Hepatocyte (in vitro differentiated cells): Measurements from ENCODE around the gene GALNT13. TPM values are rescaled to one million over a fixed set of nuclear protein-coding genes. Genes with fewer than 3 reads are reported as not detected.

Experiments used
- DNase-seq: peaks from one replicate; pipeline ENCODE4 v3.0.0-alpha.2; 2016; ENCODE audit warnings: low spot score
- H2AFZ ChIP-seq: fragments of 200-600 bp; sonication (generic); 2 replicates; pipeline ENCODE4 v1.6.0; 2016; ENCODE audit warnings: antibody characterized with exemption, mild to moderate bottlenecking
- H3K27ac ChIP-seq: fragments of 200-600 bp; sonication (generic); 2 replicates; pipeline ENCODE4 v1.5.1; 2016; ENCODE audit warnings: mild to moderate bottlenecking
- H3K27me3 ChIP-seq: fragments of 200-600 bp; sonication (generic); 2 replicates; pipeline ENCODE4 v1.6.1; 2016
- H3K36me3 ChIP-seq: fragments of 200-600 bp; sonication (generic); replicated peaks from 2 replicates; pipeline ENCODE4 v1.5.1; 2016; ENCODE audit warnings: low read depth; ENCODE audit not compliant: insufficient read depth
- H3K4me1 ChIP-seq: fragments of 200-600 bp; sonication (generic); 2 replicates; pipeline ENCODE4 v1.5.1; 2016; ENCODE audit warnings: mild to moderate bottlenecking, moderate library complexity; ENCODE audit not compliant: insufficient read depth
- H3K4me2 ChIP-seq: fragments of 200-600 bp; sonication (generic); 2 replicates; pipeline ENCODE4 v1.6.0; 2016
- H3K4me3 ChIP-seq: fragments of 200-600 bp; sonication (generic); 2 replicates; pipeline ENCODE4 v1.5.1; 2016; ENCODE audit warnings: mild to moderate bottlenecking
- H3K79me2 ChIP-seq: fragments of 200-600 bp; sonication (generic); 2 replicates; pipeline ENCODE4 v1.6.0; 2017; ENCODE audit warnings: mild to moderate bottlenecking
- H3K9me2 ChIP-seq: fragments of 200-600 bp; sonication (generic); replicated peaks from 2 replicates; pipeline ENCODE4 v1.6.0; 2017; ENCODE audit warnings: mild to moderate bottlenecking; ENCODE audit not compliant: insufficient read depth
- H3K9me3 ChIP-seq: fragments of 200-600 bp; sonication (generic); 2 replicates; pipeline ENCODE4 v1.5.1; 2016; ENCODE audit warnings: low read depth, mild to moderate bottlenecking
- H4K20me1 ChIP-seq: fragments of 200-600 bp; sonication (generic); 2 replicates; pipeline ENCODE4 v1.6.0; 2016; ENCODE audit warnings: mild to moderate bottlenecking; ENCODE audit not compliant: insufficient read depth, poor library complexity, severe bottlenecking
- CTCF ChIP-seq: fragments of 200-600 bp; sonication (generic); IDR thresholded peaks from 2 replicates; pipeline ENCODE4 v1.5.1; 2016; ENCODE audit warnings: antibody characterized with exemption, mild to moderate bottlenecking; ENCODE audit not compliant: poor library complexity
- EZH2 ChIP-seq: fragments of 200-600 bp; sonication (generic); IDR thresholded peaks from 2 replicates; pipeline ENCODE4 v1.6.1; 2016; ENCODE audit warnings: antibody characterized with exemption, mild to moderate bottlenecking, borderline replicate concordance
- EZH2phosphoT487 ChIP-seq: fragments of 200-600 bp; sonication (generic); IDR thresholded peaks from one replicate; pipeline ENCODE4 v1.6.1; 2018; ENCODE audit warnings: antibody characterized with exemption, mild to moderate bottlenecking, low read depth, moderate library complexity; ENCODE audit not compliant: unreplicated experiment, severe bottlenecking
- WGBS: methylation state at CpG from one replicate; pipeline ENCODE4 v1.1.6; 2016; ENCODE audit warnings: low lambda C conversion rate; ENCODE audit errors: missing lambda C conversion rate; 5-methylcytosine and 5-hydroxymethylcytosine counted together
- polyA plus RNA-seq: library from polyadenylated mRNA; unstranded; fragments of >200 nt; fragmentation: Nextera tagmentation; extraction: Ambion mirVana; gene quantifications from 2 replicates; pipeline ENCODE4 v1.2.1, GENCODE V29; 2016
- total RNA-seq: library from RNA; depleted of rRNA; stranded (reverse); fragments of >200 nt; gene quantifications from 2 replicates; pipeline ENCODE4 v1.2.3, GENCODE V29; 2014

Gene GALNT13
- total RNA-seq (21.0 and 53.5 TPM in 2 replicates), polyA plus RNA-seq (21.2 and 25.6 TPM in 2 replicates)

- H3K27ac ChIP-seq = no peak within 1 kb of the TSS
- H4K20me1 ChIP-seq = no peaks in the 10 kb centered on the region
- H3K36me3 ChIP-seq = no peaks in the 10 kb centered on the region
- H3K9me3 ChIP-seq = no peaks in the 10 kb centered on the region
- DNase-seq = peak; percentile 89
- H3K4me2 ChIP-seq = peak within 1 kb of the TSS; percentile 95
- H3K4me3 ChIP-seq = peak within 1 kb of the TSS; percentile 62
- H2AFZ ChIP-seq = peak within 1 kb of the TSS; percentile 83
- under 1% methylated on average over 68 of the region's 93 CpGs for WGBS
- no peaks in the 10 kb centered on the region for H3K4me1 ChIP-seq
- peaks cover 21% of the 10 kb centered on the region for H3K27me3 ChIP-seq
- H3K9me2 ChIP-seq = no peaks in the 10 kb centered on the region
- H3K79me2 ChIP-seq = peaks cover 7% of the 10 kb centered on the region
- TF ChIP-seq EZH2 = no peak
- TF ChIP-seq CTCF = peak; percentile 26
These were observed at the start of gene GALNT13 for GRCh38 chr2:153871231-153872221. Gene GALNT13, plus strand, starts transcription at chr2:153871922.

GRCh38 chr2:153823880-153824279 lies 47.8 kb upstream of the GALNT13 start:
- Histone ChIP-seq H3K27ac (no peak overlapping the region), H3K9me3 (no peaks in the 10 kb centered on the region), H3K4me1 (no peaks in the 10 kb centered on the region), H3K36me3 (no peaks in the 10 kb centered on the region), H4K20me1 (no peaks in the 10 kb centered on the region), H2AFZ (no peak overlapping the region), H3K4me2 (no peak overlapping the region), H3K79me2 (no peaks in the 10 kb centered on the region), H3K9me2 (no peaks in the 10 kb centered on the region), H3K27me3 (no peaks in the 10 kb centered on the region), H3K4me3 (no peak overlapping the region)
- WGBS = 51% methylated on average over 1 of the region's 1 CpG
- no peak for TF ChIP-seq CTCF
- TF ChIP-seq EZH2 = no peak
- TF ChIP-seq EZH2phosphoT487 = no peak
- DNase-seq = no peak

- no peak overlapping the region for H3K4me3 ChIP-seq
- H3K27ac ChIP-seq = no peak overlapping the region
- H3K27me3 ChIP-seq = no peaks in the 10 kb centered on the region
- no peaks in the 10 kb centered on the region for H3K9me2 ChIP-seq
- no peak for TF ChIP-seq EZH2phosphoT487
- TF ChIP-seq EZH2 = no peak
- TF ChIP-seq CTCF = no peak
- H3K36me3 ChIP-seq = no peaks in the 10 kb centered on the region
- H3K4me1 ChIP-seq = no peaks in the 10 kb centered on the region
- WGBS = 82% methylated on average over 6 of the region's 6 CpGs
- H3K79me2 ChIP-seq = no peaks in the 10 kb centered on the region
- H2AFZ ChIP-seq = no peak overlapping the region
- H4K20me1 ChIP-seq = no peaks in the 10 kb centered on the region
- no peak for DNase-seq
- H3K9me3 ChIP-seq = no peaks in the 10 kb centered on the region
- H3K4me2 ChIP-seq = no peak overlapping the region
These were observed 43.4 kb upstream of the GALNT13 start for GRCh38 chr2:153828335-153828734.
